SK-MEL-5 (cell line): ENCODE results near the gene DMBX1. TPM values are rescaled to one million over a fixed set of nuclear protein-coding genes. Genes with fewer than 3 reads are reported as not detected.

ENCODE experiments used
- DNase-seq: peaks from one replicate; pipeline ENCODE4 v3.0.0-alpha.2; 2016; ENCODE audit warnings: low read depth, low spot score
- in situ Hi-C: cut with HindIII; loops from 2 replicates; pipeline ENCODE4 v1.10.0; 2016; ENCODE audit warnings: low sequenced_read_pairs, high pct_unique_total_duplicates, low pct_unique_long_range_greater_than_20kb
- total RNA-seq: library from RNA; depleted of rRNA; stranded (reverse); fragments of >200 nt; shearing (Covaris generic); gene quantifications from 2 replicates; pipeline ENCODE4 v1.2.3, GENCODE V29; 2014

Gene DMBX1
- total RNA-seq, 1 experiment from 2014 or later, result 0.03 TPM

DNA sequence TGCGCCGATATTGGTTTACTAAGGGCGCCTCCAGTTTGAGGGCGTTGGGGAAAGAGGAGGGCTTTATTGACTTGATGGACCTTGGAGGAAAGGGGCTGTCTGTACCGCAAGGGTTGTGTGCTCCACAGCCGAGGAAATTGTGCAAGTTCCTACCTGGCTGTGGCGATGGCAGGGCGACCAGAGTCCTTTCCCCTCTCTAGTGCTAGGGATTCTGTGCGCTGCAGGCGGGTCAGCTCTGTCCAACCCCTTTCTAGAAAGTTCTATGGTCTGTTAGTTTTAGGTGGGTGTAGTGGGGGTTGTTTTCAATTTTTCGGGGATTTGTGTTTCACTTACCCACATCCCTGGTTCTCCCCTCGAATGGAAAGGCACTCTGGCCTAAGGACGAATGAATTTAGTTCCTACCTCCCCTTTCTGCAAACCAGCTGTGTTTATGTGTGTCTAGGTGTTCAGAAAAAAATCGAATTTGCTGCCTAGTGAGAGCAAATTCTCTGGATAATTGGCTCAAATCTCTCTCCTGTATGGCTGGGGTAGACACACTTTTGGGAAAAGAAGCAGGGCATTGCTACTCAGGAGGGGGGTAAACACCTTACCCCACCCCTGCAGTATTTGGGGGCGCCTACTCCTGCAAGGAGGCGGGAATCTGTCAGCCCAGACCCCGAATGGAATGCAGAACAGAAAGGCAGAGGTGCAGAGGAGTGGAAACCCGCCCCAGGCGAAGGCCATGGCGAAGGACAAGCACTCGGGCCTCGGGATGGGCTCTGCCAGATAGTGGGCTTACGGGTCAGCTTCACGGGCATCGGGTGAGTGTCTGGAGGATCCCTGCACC, 2.0 kb downstream of the DMBX1 start:
- in situ Hi-C loops, result no loop called here
- DNase-seq, result no peak

DNA sequence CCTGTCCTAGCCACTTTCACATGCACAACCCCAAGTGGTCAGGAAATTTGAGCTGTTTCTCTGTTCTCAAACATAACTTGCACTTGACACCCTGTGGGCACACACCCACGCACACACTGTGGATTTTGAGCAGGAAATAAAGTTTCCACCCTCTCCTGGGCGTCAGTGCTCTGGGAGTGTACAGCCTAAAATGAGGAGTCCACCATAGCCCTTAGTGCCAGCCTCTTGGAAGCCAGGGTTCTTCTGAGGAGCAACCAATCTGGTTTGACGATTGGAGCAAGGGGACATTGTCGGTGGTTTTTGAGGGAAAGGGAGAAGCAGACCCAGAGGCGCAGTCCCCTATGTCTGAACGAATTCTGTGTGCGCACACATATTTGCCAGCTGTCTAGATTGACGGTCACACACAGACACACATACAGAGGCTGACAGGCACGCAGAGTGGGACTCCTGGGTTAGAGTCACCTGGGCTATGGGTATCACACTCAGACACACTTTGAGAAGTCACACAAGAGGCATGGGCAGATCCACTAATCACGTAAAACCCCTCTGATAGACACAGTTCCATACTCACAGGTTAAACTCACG, 2.7 kb downstream of the DMBX1 start:
- in situ Hi-C loops, result no loop called here
- no peak for DNase-seq

DNA sequence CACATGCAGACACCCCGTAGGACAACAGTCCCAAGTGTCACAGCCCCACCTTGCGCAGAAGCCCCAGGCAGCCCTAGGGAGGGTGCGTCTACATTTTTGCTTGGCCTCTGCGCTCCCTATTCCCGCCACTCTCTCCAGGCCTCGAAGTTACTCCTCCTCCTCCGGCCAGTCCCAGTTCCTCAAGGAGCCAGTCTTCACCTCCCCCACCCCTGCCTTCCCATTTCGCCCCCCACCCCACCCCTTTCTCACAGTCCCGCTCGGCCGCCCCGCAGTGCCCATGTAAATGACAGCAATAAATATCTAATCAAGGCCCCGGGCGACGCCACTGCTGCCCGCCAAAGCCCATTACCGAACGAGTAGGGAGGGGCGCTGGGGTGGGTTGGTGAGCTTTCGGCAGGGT, 3.2 kb downstream of the DMBX1 start:
- in situ Hi-C loops, result no loop called here
- DNase-seq, result no peak

- in situ Hi-C loops, result no loop called here
- no peak for DNase-seq
These were observed 3.8 kb downstream of the DMBX1 start for GRCh38 chr1:46493316-46494032.

DNA sequence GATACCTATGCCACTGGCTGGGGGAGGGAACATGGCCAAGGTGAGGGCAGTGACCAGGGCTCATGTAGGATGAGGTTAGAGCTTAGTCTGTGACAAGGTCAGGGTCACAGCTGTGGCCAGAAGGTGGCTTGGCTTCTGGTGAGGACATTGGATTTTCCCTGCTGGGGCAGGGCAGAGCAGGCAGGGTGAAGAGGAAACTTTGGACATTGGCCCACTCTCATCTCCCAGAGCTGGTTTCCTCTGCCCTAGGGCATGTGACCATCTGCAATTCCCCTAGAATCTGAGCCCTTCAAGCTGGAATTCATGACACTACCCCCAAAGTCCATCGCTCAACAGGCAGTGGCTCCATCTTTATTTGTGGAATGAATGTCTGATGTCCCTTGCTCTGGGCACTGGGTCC, 5.3 kb downstream of the DMBX1 start:
- in situ Hi-C loops, result no loop called here
- DNase-seq, result no peak

GRCh38 chr1:46495778-46496177, 6.1 kb downstream of the DMBX1 start:
- no peak for DNase-seq
- in situ Hi-C loops, result no loop called here

DNA sequence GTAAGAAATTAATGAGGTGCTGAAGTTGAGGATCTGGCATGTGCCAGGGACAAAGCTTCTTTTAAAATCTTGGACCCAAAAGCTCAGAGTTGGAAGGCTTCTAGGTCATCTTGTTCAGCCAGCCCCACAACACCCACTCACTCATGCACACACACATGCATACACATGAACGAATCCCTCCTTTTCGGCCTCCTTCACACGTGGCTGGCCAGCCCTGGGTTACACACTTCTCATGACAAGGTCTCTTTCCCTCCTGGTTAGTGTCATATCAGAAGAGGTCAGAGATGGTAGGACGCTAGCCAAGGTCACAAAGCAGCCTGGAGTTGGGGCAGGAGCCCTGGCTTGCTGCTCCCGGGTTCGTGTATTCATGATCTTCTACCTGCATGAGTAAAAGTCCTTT, 6.9 kb downstream of the DMBX1 start:
- in situ Hi-C loops, result no loop called here
- no peak for DNase-seq

- in situ Hi-C loops, result no loop called here
- no peak for DNase-seq
These were observed 7.4 kb downstream of the DMBX1 start for GRCh38 chr1:46497020-46497419.

- no peak for DNase-seq
- in situ Hi-C loops, result no loop called here
These were observed 8.0 kb downstream of the DMBX1 start for GRCh38 chr1:46497665-46498064.

- in situ Hi-C loops, result no loop called here
- no peak for DNase-seq
These were observed 11.9 kb downstream of the DMBX1 start for GRCh38 chr1:46501528-46501927.

- DNase-seq, result no peak
- in situ Hi-C loops, result no loop called here
These were observed 13.8 kb downstream of the DMBX1 start for GRCh38 chr1:46503421-46503820.

- in situ Hi-C loops, result no loop called here
- DNase-seq, result no peak
These were observed 17.0 kb downstream of the DMBX1 start for GRCh38 chr1:46506470-46507219.

- no peak for DNase-seq
These were observed 19.1 kb downstream of the DMBX1 start for GRCh38 chr1:46508757-46509156.

DNA sequence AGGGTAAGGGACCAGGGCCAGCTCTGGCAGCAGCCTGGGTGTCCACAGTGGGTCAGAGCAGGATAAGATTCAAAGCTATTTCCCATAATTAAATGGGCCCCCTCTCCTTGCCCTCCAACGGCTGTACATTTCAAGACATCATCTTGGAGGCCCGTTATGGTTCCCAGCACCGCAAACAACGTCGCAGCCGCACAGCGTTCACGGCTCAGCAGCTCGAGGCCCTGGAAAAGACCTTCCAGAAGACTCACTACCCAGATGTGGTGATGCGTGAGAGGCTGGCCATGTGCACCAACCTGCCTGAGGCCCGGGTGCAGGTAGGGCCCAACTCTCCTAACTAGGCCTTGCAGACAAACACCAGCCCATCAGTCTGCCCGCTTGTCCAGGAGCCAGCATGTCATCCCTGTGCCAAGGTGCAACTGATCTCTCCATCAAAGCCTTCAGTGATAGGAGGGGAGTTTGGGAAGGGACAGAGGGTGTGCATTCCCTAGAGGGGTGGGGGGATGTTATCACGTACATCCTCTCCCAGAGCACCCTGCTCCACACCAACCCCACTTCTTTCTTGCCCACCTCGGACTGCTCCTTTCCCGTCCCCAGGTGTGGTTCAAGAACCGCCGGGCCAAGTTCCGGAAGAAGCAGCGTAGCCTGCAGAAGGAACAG, 20.8 kb downstream of the DMBX1 start:
- in situ Hi-C loops, result no loop called here
- DNase-seq, result no peak

More at GRCh38 chr1:46508757-46509156, 19.1 kb downstream of the DMBX1 start:
- in situ Hi-C loops, result no loop called here

GRCh38 chr1:46510998-46511365, 21.3 kb downstream of the DMBX1 start:
- in situ Hi-C loops, result no loop called here
- no peak for DNase-seq

GRCh38 chr1:46512135-46512791, 22.6 kb downstream of the DMBX1 start:
- no peak for DNase-seq
- in situ Hi-C loops, result no loop called here

GRCh38 chr1:46512792-46513190, 23.2 kb downstream of the DMBX1 start:
- no peak for DNase-seq
- in situ Hi-C loops, result no loop called here
